ENCODE results near the gene OR9G1.

The OR9G1 gene

DNA sequence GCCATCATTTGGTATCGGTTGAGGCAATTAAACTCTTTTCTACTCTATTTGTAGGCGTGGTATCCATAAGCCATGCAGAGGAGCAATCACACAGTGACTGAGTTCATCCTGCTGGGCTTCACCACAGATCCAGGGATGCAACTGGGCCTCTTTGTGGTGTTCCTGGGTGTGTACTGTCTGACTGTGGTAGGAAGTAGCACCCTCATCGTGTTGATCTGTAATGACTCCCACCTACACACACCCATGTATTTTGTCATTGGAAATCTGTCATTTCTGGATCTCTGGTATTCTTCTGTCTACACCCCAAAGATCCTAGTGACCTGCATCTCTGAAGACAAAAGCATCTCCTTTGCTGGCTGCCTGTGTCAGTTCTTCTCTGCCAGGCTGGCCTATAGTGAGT lies 41.2 kb downstream of the OR9G1 start:
- Histone ChIP-seq H3K9me2 (replicated peaks; ENCODE audit: control insufficient read depth, low read length) (no peaks in the 10 kb centered on the region), H3F3A (ENCODE audit: control insufficient read depth, insufficient read depth) (no peaks in the 10 kb centered on the region), H3K4me1 (ENCODE audit: control insufficient read depth, low read length) (no peaks in the 10 kb centered on the region)

DNA sequence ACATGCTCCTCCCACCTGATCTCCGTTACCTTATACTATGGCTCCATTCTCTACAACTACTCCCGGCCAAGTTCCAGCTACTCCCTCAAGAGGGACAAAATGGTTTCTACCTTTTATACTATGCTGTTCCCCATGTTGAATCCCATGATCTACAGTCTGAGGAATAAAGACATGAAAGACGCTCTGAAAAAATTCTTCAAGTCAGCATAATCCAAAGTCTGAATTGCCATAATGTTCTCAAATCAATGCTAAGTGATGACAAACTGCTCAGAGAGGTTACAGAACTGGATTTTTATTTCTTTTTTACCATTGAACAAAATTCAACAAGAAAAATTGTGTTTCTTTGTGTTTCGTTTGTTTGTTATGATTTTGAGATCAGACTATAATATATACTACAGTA lies 42.0 kb downstream of the OR9G1 start:
- H3K9me3 ChIP-seq (ENCODE audit: control insufficient read depth, insufficient read depth, low read length): no peaks in the 10 kb centered on the region; the same call in 1 of the 2 replicates
- H3F3A ChIP-seq (ENCODE audit: control insufficient read depth, insufficient read depth): no peaks in the 10 kb centered on the region
- H3K27me3 ChIP-seq (ENCODE audit: control insufficient read depth, low read length): no peaks in the 10 kb centered on the region
- H3K36me3 ChIP-seq (ENCODE audit: control insufficient read depth, low read length): no peaks in the 10 kb centered on the region
- no peak overlapping the region for H3K4me3 ChIP-seq (ENCODE audit: low read length)
- H3K4me2 ChIP-seq (ENCODE audit: low read length): no peak overlapping the region
- no peak for TF ChIP-seq EZH2phosphoT487 (IDR thresholded peaks at IDR 0.05; ENCODE audit: borderline replicate concordance, low read length)
- TF ChIP-seq, protein P1, sequence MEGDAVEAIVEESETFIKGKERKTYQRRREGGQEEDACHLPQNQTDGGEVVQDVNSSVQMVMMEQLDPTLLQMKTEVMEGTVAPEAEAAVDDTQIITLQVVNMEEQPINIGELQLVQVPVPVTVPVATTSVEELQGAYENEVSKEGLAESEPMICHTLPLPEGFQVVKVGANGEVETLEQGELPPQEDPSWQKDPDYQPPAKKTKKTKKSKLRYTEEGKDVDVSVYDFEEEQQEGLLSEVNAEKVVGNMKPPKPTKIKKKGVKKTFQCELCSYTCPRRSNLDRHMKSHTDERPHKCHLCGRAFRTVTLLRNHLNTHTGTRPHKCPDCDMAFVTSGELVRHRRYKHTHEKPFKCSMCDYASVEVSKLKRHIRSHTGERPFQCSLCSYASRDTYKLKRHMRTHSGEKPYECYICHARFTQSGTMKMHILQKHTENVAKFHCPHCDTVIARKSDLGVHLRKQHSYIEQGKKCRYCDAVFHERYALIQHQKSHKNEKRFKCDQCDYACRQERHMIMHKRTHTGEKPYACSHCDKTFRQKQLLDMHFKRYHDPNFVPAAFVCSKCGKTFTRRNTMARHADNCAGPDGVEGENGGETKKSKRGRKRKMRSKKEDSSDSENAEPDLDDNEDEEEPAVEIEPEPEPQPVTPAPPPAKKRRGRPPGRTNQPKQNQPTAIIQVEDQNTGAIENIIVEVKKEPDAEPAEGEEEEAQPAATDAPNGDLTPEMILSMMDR (IDR thresholded peaks at IDR 0.05; ENCODE audit: low read depth, low read length, poor library complexity, severe bottlenecking): no peak
- no peaks in the 10 kb centered on the region for H4K20me1 ChIP-seq (ENCODE audit: control insufficient read depth, insufficient read depth, low read depth, low read length)
- no peaks in the 10 kb centered on the region for H3K4me1 ChIP-seq (ENCODE audit: control insufficient read depth, low read length)
- no peaks in the 10 kb centered on the region for H3K9me2 ChIP-seq (replicated peaks; ENCODE audit: control insufficient read depth, low read length)
- H3K79me2 ChIP-seq (ENCODE audit: control insufficient read depth, low read length): no peaks in the 10 kb centered on the region
- no peak overlapping the region for H3K27ac ChIP-seq (ENCODE audit: low read depth, low read length)

More for the DNA sequence above, 41.2 kb downstream of the OR9G1 start:
- Histone ChIP-seq H3K79me2 (ENCODE audit: control insufficient read depth, low read length) (no peaks in the 10 kb centered on the region), H3K27ac (ENCODE audit: low read depth, low read length) (no peak overlapping the region), H4K20me1 (ENCODE audit: control insufficient read depth, insufficient read depth, low read depth, low read length) (no peaks in the 10 kb centered on the region), H3K4me3 (ENCODE audit: low read length) (no peak overlapping the region), H3K36me3 (ENCODE audit: control insufficient read depth, low read length) (no peaks in the 10 kb centered on the region), H3K27me3 (ENCODE audit: control insufficient read depth, low read length) (no peaks in the 10 kb centered on the region), H3K9me3 (ENCODE audit: control insufficient read depth, insufficient read depth, low read length) (no peaks in the 10 kb centered on the region; the same call in 1 of the 2 replicates), H3K4me2 (ENCODE audit: low read length) (no peak overlapping the region)
- TF ChIP-seq, protein P1 (IDR thresholded peaks at IDR 0.05; ENCODE audit: low read depth, low read length, poor library complexity, severe bottlenecking): no peak
- TF ChIP-seq EZH2phosphoT487 (IDR thresholded peaks at IDR 0.05; ENCODE audit: borderline replicate concordance, low read length): no peak

DNA sequence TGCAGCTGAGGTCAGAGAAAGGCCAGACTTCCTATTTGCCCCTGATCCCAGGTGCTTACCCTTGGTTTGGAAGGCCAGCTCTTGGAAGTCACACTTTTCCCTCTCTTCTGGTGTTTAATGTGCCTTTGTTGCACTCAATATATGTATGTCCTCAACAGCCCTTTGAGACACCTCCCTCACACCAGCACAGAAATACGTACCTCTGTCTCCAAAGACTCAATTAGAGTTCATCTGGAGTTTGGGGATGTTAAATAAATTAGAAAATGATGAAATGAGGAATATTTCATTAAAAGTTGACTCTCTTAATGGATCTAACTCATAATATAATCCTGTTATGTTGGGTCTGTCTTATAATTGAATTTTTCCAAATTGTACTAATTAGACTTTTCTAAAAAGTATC lies 49.7 kb downstream of the OR9G1 start, which contains the start of gene OR9G4:
Gene OR9G4 (minus strand): TSS at position 101 of the 400 bp plus-strand sequence. CDS start 4,931 bp downstream, outside the sequence.
- no peak within 1 kb of the TSS for H3K4me3 ChIP-seq (ENCODE audit: low read length)
- TF ChIP-seq, protein P1 (IDR thresholded peaks at IDR 0.05; ENCODE audit: low read depth, low read length, poor library complexity, severe bottlenecking): no peak
- TF ChIP-seq EZH2phosphoT487 (IDR thresholded peaks at IDR 0.05; ENCODE audit: borderline replicate concordance, low read length): no peak
- no peaks in the 10 kb centered on the region for H3K79me2 ChIP-seq (ENCODE audit: control insufficient read depth, low read length)
- no peaks in the 10 kb centered on the region for H3K27me3 ChIP-seq (ENCODE audit: control insufficient read depth, low read length)
- H3K27ac ChIP-seq (ENCODE audit: low read depth, low read length): no peak within 1 kb of the TSS
- no peaks in the 10 kb centered on the region for H3K4me1 ChIP-seq (ENCODE audit: control insufficient read depth, low read length)
- no peaks in the 10 kb centered on the region for H3F3A ChIP-seq (ENCODE audit: control insufficient read depth, insufficient read depth)
- no peak within 1 kb of the TSS for H3K4me2 ChIP-seq (ENCODE audit: low read length)
- no peaks in the 10 kb centered on the region for H3K36me3 ChIP-seq (ENCODE audit: control insufficient read depth, low read length)
- no peaks in the 10 kb centered on the region for H3K9me2 ChIP-seq (replicated peaks; ENCODE audit: control insufficient read depth, low read length)
- no peaks in the 10 kb centered on the region for H4K20me1 ChIP-seq (ENCODE audit: control insufficient read depth, insufficient read depth, low read depth, low read length)
- H3K9me3 ChIP-seq (ENCODE audit: control insufficient read depth, insufficient read depth, low read length): no peaks in the 10 kb centered on the region
